NCI-H1694 (cell line): ENCODE measurements around the gene APBA1.

ENCODE experiments used
- DNase-seq: peaks from one replicate; lab custom pipeline; 2025; lab: John Stamatoyannopoulos, UW

The APBA1 gene

DNA sequence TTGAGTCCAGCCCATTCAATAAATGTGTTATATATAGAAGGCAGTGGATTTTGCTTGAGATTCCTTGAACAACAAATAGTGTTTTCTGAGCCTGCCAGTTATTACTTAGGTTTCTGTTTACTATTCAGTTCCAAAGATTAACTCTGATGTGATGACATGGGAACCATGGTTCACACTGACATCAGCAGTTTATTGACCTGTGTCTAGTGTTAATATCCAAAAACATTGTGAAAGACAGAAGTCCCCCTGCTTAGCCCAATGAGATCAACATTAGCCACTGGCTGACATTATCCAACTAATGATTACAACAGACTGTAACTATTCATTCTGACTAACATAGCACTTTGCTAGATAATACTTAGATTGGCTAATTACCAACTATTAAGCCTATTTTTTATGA is 14.9 kb downstream of the APBA1 start:
- no peak for DNase-seq

DNA sequence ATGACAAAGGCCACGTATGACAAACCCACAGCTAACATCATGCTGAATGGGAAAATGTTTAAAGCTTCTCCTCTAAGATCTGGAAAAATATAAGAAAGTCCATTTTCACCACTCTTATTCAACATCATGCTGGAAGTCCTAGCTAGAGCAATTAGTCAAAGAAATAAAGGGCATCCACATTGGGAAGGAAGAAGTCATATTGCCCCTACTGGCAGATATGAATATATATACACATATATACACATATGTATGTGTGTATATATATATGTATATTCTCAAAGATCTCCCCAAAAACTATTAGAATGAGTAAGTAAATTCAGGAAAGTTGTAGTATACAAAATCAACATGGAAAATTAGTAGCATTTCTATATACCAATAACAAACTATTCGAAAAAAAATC is 17.1 kb downstream of the APBA1 start:
- no peak for DNase-seq

DNA sequence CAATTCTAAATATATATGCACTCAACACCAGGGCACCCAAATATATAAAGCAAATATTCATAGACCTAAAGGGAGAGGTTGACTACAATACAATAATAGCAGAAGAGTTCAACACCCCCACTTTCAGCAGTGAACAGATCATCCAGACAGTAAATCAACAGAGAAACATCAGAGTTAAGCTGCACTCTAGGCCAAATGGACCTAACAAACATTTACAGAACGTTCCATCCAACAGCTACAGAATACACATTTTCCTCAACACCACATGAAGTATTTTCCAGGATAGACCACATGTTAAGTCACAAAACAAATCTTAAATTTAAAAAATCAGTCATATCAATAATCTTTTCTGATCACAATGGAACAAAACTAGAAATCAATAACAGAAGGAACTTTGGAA is 18.9 kb downstream of the APBA1 start:
- DNase-seq: no peak

DNA sequence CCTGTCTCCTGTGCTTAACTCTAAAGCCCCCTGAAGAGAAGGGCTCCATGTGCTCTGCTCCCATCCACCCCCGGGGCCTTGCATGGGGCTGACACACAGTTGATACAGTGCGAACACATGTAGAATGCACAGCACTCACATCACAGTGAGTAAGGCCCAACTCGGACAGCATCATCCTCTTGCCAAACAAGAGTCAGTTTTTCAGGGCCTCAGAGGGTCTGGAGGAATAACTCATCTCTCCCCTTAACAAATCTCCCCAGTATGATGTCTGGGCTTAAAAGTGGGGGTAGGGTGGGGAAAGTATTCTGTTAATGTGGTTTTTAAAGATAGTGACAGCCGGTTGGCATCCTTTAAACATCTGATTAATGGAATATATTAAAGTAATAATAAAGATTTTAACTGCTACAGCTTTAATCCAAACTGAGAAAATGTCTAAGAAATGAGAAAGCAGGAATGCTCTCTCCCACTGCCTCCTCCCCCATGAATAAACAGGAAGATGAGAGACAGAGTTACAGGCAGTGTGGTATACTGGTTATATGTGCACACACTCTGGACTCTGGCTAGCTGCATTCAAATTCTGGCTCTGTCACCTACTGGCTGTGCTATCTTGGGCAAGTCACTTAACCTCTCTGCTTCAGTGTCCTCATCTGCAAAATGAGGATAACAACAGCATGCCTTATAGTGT is 22.5 kb downstream of the APBA1 start:
- no peak for DNase-seq

DNA sequence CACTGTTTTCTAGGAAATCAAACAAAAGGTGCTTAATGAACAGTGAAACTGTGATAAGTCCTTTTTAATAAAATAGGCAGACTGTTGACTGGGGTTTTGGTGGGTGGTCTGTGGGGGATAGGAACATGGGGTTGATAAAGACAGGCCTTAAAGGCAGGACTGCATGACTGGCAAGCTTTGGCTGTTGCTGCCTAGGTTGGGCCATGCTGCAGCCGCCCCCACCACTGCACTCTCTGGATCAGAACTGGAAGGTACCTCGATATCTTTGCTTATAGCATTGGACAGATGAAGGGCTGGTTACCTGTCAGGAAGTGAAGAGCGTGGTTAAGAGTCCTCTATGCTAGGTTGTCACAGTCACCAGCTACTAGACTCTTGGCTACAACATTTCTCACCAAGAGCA is 24.4 kb downstream of the APBA1 start:
- no peak for DNase-seq

DNA sequence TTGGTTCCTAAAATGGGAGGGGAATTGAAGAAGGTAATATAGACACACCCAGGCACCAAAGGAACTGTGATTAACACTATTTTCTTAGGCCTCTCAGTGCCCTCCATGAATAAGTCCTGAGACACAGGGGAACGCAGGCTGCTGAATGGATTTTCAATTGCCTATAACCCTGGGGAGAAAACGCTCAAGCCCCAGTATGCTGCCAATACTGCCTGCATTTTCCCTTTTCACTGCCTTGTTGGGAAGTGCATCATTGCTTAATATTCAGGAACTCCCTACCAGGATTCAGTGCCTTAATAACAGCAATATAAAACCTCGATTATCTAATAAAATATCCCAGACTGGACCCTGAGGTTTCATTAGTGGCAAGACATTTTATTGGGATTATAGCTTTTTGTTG is 25.4 kb downstream of the APBA1 start:
- no peak for DNase-seq

DNA sequence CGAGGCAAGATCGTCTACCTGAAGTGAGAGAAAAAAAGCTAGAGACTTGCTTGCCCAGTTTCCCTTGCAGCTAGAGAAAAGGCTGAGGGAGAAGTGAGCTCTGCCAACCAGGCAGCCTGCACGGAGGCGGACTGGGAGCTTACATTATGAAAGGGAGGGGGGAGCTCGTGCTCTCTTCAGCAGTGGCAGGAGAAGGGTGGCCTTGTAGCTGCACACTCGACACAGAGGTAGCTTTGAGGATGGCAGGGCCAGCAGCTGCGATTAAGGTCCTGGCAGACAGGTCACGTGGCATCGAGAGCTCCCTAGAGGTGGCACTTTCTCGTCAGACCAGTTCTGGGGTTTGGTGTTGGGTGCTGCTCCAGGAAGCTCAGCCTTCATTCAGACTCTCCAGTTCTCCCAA is 26.7 kb downstream of the APBA1 start:
- no peak for DNase-seq

DNA sequence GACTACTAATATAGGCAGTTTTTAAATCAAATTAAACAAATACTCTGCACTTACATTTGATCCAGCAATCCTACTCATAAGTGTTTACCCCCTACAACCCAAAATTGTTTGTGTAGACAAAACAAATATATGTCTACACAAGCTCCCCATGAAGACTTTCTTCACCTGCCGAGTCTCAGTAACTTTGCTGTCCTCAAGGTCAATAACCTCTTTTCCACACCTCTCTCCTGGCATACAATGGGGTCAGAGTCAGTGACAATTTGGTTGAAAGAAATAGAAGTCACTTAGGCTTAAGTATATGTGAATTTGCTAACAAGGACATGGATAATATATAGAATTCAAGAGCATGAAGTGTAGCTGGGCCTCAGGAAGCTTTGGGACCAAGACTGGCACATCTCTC is 29.1 kb downstream of the APBA1 start:
- no peak for DNase-seq

DNA sequence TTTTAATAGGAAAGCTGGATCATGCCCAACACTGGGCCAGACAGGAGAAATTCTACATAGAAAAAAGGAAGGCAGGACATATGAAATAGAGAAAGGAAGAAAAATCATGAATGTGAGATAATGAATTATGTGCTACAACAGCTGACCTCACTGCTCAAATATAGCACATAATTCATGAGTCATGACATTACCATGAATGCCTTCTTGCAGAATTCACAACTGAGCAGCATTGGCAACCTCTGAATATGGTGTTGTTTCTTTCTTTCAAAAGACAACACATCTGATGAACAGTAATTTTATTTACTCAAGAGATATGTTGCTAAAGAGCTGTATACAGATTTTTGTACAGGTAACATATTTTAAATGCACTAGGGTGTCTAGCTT is 34.4 kb downstream of the APBA1 start:
- DNase-seq: no peak

DNA sequence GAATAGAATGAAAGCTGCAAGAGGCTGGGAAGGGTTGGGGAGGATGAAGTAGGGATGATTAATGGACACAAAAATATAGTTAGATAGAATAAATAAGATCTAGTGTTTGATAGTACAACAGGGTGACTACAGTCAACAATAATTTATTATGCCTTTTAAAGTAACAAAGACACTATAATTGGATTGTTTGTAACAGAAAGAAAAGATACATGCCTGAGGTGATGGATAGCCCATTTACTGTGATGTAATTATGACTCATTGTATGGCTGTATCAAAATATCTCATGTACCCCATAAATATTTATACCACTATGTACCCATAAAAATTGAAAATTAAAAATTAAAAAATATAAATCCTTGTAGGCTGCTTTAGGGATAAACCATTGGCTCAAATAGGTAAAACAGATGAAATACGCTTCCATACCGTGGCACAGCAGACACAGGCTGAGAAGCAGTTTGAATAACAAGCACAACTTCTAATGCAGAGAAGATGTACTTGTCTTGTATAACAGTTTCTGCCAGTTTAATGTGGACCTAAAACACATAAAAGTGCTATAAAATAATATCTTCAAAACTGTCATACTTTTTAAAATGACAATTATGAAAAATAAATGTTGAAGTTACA is 34.9 kb downstream of the APBA1 start:
- no peak for DNase-seq

DNA sequence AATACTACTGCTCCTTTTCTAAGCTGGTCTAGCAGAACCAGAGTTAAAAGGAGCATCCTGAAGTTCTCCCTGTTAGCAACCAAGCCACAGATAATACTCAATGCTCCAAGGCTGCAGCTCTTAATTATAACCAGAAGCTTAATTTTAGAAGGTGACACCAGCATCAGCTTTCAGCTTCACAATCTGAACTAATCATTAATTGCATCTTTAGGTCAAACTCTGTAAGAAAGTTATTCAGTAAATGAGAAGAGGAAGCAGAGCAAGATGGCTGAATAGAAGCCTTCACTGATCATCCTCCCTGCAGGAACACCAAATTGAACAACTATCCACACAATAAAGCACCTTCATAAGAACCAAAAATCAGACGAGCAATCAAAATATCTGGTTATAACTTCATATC is 38.5 kb downstream of the APBA1 start:
- no peak for DNase-seq

DNA sequence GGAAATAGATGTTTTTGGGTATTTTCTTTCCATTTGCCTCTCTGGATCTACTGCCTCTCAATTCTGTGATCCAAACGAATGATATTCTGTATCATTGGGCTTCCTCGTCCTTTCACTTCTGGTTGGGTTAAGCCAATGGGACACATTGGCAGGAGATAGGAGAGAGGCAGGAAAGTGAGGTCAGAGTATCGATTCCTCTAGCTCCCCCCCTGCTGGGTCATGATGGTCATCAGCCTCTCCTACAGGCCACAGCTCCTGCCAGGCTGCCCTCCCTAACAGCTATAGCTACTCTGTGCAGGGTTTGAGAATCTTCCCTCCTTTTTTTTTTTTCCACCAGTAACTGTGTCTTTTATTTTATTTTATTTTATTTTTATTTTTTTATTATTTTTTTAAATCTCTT is 39.4 kb downstream of the APBA1 start:
- DNase-seq: no peak

DNA sequence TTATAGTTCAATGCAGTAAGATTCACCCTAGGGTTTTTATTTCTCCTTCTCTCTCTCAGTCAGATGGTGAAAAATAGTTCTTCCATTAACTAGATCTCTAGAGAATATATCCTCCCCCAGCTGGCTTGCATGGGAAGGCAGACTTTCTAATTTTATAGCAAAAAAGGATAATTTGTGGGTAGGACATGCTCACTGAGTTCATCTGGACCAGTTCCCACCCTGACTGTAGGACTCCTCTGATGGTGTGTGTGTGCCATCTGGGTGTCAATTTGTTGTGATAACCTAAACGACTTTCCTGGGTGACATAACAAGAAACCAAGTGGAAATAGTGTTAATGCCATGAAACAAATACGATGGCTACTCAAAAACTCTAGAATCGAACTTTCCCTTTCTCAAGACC is 44.9 kb downstream of the APBA1 start:
- peak; percentile 77 for DNase-seq

DNA sequence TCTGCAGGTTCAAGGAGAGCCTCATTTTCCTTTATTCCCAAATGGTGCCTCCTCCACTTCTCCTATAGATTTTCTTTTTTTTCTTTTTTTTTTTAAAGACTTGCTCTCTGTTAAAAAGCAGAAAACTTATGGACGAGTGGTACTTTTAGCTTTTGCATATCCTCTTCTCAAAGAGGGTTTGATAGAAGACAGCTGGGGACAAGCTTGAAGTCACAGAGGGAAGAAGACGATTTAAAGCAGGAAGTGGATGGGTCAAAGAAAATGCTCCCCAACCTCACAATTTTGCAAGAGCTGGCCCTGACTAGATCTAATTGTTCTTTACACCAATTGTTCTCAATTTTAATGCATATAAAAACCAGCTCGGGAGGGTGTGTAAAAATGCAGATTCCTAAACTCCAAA is 48.9 kb downstream of the APBA1 start:
- DNase-seq: no peak

DNA sequence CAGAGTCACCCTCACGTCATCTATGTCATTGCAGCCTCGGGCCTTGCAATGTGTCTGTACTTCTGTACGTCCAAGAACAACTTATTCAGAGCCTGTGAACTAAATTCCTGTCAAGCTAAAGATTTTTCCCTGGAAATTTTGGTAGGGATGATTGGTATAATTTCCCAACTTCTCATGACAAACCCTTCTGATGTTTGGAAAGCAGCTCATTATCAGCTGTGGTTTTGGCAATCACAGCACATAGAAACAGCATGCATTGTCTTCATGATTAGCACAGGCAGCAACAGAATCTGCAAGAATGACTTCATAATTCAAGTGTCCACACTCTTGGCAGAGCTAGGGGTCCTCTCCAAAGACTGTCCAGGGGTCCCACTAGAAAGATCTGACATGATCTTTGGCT is 49.5 kb downstream of the APBA1 start:
- DNase-seq: peak; percentile 6

DNA sequence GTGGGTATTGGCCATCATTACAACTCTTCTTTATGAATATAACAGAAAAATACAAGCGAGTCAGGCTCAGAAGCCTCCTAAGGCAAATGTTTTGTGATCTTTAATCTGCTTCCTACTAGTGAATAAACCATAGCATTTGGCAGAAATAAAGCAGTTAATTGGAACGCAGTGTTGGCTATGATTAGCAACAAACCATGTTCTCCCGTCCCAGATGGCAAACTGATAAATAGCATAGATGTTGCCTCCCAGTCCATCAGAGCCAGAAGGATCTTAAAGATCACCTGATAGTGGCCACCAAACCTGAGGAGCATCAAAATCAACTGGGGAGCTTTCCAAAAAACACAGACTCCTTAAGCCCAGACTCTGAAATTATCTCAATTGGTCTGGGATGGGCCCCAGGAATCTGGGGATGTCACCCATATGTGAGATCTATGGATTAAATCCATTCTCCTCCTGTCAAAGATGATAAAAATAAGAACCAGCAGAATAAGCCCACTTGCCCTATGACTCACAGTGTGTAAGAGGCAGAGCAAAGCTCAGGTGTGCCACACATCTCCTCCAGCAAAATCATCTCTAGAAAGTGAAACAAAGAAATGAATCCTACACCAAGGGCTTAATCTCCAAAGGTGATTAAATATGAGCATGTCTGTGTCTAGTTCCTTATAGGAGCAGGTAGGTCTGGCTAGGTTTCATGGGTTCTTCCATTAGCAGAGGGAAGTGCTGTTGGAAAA is 50.3 kb downstream of the APBA1 start:
- DNase-seq: no peak

DNA sequence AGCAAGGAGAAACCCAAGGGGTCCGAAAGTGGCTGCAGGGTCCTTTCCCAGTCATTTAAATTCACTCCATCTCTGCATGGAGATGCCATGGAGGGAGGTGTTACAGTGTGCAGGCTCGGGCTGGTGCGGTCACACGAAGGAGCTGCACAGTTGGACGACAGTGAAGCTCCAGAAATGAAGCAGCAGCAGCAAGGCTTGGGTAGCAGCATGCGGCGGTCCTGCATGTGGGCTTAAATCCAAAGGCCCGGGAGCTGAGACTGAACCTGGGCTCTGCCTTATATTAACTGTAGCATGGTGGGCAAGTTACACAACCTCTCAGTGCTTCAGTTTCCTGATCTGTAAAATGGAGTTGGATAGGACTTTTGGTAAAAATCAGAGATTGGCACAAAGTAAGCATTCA is 51.4 kb downstream of the APBA1 start:
- DNase-seq: no peak

DNA sequence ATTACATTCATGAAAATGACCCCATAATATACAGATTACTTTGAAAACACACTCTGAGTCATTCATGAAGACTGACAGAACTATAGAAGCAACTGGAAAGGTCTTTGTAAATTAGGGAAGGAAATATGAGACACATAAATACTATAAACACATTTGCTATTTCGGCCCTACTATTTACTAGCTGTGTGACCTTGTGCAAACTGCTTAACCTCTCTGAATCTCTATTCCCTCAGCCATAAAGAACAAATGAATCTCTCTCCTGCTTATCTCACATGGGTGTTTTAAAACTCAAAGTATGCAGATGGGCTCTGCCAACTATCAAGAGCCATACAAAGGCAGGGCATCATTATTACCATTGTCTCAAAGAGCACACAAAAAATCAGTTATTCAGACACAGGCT is 52.9 kb downstream of the APBA1 start:
- no peak for DNase-seq

DNA sequence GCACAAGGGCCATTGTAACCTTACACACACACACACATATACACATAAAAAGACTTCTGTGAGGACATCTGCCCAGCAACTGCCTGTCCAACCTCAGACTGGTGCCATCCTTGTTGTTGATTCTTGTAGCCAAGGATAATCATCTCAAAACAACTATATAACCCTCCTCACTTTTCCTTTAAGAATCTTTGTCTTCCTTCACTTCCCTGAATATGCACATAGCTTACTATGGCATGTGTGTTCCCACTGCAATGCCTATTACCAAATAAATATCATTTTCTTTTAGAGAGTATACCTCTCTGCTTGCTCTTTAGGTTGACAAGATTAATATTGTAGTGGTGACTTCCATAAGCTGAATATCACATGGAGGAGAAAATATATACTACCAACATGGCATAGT is 55.2 kb downstream of the APBA1 start:
- no peak for DNase-seq

DNA sequence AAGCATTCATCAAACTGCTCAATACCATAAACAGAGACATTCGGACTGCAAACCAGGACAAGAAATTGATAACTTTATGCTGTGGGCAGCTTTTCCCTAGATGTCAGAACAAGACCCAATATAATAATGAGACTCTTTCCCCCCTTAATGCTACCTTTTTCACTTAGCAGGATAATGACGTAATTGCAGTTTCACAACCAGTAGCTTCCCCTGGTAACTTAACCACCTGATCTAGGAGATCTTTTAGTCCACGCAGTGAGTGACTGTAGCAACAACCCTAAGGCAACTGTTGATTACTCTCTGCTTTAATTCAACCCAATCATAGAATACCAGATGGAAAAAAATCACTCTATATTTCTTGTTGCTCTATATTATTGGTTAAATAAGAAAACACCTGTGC is 56.3 kb downstream of the APBA1 start:
- no peak for DNase-seq

DNA sequence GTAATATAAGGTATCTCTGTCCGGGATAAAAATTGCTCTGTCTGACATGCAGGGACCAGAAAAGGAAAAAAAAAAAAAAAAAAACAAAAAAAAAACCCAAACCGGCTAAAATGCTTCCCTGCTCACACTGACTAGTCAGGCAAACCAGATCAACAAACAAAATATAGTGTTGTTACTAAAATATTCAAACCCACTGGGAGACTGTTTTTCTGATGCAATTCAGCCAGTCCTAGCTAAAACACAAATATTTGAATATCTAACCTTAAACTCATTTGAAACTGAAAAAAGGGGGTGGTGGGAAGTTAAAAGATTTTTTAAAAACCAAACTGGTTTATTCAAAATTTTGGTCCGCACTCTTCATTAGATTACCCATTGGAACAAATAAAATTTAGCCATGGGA is 61.0 kb downstream of the APBA1 start:
- no peak for DNase-seq

DNA sequence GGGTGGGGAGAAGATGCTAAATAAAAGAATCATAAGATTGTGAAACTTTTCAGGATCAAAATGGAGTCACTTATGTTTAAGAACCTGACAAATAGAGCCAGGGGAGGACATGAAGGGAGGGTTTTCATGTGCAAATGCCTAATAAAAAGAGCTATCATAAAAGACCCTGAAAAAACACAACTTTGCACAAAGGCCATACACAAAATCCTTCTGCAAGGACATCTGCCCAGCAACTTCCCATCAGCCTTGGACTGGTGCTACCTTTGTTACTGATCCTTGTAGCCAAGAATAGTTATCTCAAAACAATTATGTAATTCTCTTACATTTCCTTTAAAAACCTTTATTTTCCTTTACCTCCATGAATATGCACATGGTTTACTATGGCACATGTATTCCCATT is 63.0 kb downstream of the APBA1 start:
- DNase-seq: no peak

DNA sequence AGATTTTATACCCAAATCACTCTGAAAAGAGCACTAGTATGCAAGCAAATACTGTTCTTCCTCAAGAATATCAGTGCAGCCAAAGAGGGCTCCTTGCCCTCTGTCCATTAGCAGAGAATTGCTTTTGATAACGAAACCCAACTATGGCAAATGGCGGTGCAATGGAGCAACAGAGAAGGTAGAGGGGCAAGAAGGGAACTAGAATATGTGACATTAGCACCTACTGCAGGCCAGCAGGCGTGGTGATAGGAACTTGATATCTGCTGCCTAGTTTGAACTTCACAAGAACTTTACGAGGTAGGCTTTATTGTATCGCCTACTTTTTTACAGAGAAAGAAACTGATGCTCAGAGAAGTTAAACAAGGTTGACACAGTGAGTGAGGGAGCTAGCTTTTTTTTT is 66.1 kb downstream of the APBA1 start:
- DNase-seq: no peak

DNA sequence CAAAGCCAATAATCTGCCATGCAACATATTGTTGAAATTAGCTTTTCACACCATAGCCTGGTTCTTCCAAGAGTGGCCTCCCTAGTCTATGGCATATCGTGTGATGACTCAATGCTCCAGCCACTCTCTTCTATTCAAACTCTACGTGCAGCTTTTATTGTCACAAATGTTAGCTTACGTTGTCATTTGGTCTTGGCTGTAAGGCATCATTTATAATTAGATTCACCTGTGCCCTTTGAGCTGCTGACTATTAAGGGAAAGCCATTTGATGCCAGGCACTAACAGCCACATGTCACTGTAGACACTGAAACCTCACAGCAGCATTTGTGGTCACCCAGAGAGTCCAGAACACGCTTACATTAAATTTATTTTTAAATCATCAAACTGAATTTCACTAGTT is 66.8 kb downstream of the APBA1 start:
- DNase-seq: no peak
